GM23338 (cell line): ENCODE results near the gene CLEC2D. TPM values are rescaled to one million over a fixed set of nuclear protein-coding genes. Genes with fewer than 3 reads are reported as not detected.

Source experiments
- ATAC-seq: fragments of 200-7000 bp; cut with Tn5 transposase; 3 replicates; pipeline ENCODE4 v1.9.1; 2020
- DNase-seq: peaks from one replicate; pipeline ENCODE4 v3.0.0-alpha.2; 2015; ENCODE audit warnings: low spot score
- H2AFZ ChIP-seq: fragments of 200-600 bp; sonication (generic); 2 replicates; pipeline ENCODE4 v1.8.0; 2016; ENCODE audit warnings: antibody characterized with exemption, mild to moderate bottlenecking, moderate library complexity
- H3F3A ChIP-seq: fragments of 200-600 bp; sonication (generic); replicated peaks from 2 replicates; pipeline ENCODE4 v1.8.0; 2017; ENCODE audit warnings: antibody characterized with exemption, mixed run types, low read depth
- H3K27ac ChIP-seq: fragments of 200-600 bp; sonication (generic); 2 replicates; pipeline ENCODE4 v1.6.1; 2016; ENCODE audit warnings: low read depth
- H3K27me3 ChIP-seq: fragments of 200-600 bp; sonication (generic); 2 replicates; pipeline ENCODE4 v1.8.0; 2016; ENCODE audit warnings: mild to moderate bottlenecking, mixed run types, moderate library complexity; ENCODE audit not compliant: insufficient read depth
- H3K36me3 ChIP-seq: fragments of 200-600 bp; sonication (generic); 2 replicates; pipeline ENCODE4 v1.8.0; 2016; ENCODE audit warnings: mild to moderate bottlenecking; ENCODE audit not compliant: insufficient read depth
- H3K4me1 ChIP-seq: fragments of 200-600 bp; sonication (generic); 2 replicates; pipeline ENCODE4 v1.8.0; 2016; ENCODE audit warnings: mild to moderate bottlenecking, moderate library complexity; ENCODE audit not compliant: insufficient read depth
- H3K4me2 ChIP-seq: fragments of 200-600 bp; sonication (generic); 2 replicates; pipeline ENCODE4 v1.7.1; 2017; ENCODE audit warnings: mixed run types
- H3K4me3 ChIP-seq: fragments of 200-600 bp; sonication (generic); 2 replicates; pipeline ENCODE4 v1.6.1; 2016; ENCODE audit warnings: mixed run types
- H3K79me2 ChIP-seq: fragments of 200-600 bp; sonication (generic); replicated peaks from 2 replicates; pipeline ENCODE4 v1.8.0; 2017; ENCODE audit warnings: mild to moderate bottlenecking; ENCODE audit not compliant: insufficient read depth
- H3K9me2 ChIP-seq: fragments of 200-600 bp; sonication (generic); 2 replicates; pipeline ENCODE4 v1.8.0; 2017; ENCODE audit not compliant: insufficient read depth
- H4K20me1 ChIP-seq: fragments of 200-600 bp; sonication (generic); replicated peaks from 2 replicates; pipeline ENCODE4 v1.8.0; 2017; ENCODE audit warnings: mild to moderate bottlenecking; ENCODE audit not compliant: insufficient read depth
- H3K27ac Mint-ChIP-seq: 2 replicates; pipeline ENCODE4 v1.8.0; 2020; ENCODE audit warnings: inconsistent platforms, mild to moderate bottlenecking, moderate library complexity, mixed read lengths
- H3K27me3 Mint-ChIP-seq: 3 replicates; pipeline ENCODE4 v1.8.0; 2022; ENCODE audit warnings: low read depth, mild to moderate bottlenecking, moderate library complexity, mixed read lengths, inconsistent platforms; ENCODE audit not compliant: insufficient read depth, poor library complexity
- H3K36me3 Mint-ChIP-seq: 3 replicates; pipeline ENCODE4 v1.8.0; 2021; ENCODE audit warnings: low read depth, mild to moderate bottlenecking, inconsistent platforms, moderate library complexity, mixed read lengths
- H3K4me1 Mint-ChIP-seq: 3 replicates; pipeline ENCODE4 v1.8.0; 2020; ENCODE audit warnings: mild to moderate bottlenecking, inconsistent platforms, mixed read lengths
- H3K4me3 Mint-ChIP-seq: 3 replicates; pipeline ENCODE4 v1.8.0; 2021; ENCODE audit warnings: moderate library complexity, mild to moderate bottlenecking, inconsistent platforms, mixed read lengths
- H3K9me3 Mint-ChIP-seq: 3 replicates; pipeline ENCODE4 v1.8.0; 2020; ENCODE audit warnings: moderate library complexity, mild to moderate bottlenecking, inconsistent platforms, mixed read lengths
- CREB1 ChIP-seq: fragments of 250-450 bp; sonication (Bioruptor Pico); IDR thresholded peaks from 2 replicates; pipeline ENCODE4 v1.5.0; 2020; ENCODE audit warnings: low read depth, mild to moderate bottlenecking, moderate library complexity
- CTCF ChIP-seq, 2 experiments: fragments of 200-600 bp in 1 of 2; sonication (generic) in 1 of 2; conservative IDR thresholded peaks; 2 replicates each; pipeline versions ENCODE4 v1.5.1 to v1.6.1; 2016 to 2017; ENCODE audit warnings: antibody characterized with exemption in 2 of 2, low read depth in 2 of 2, mild to moderate bottlenecking in 2 of 2, moderate library complexity in 1 of 2
- ETS1 ChIP-seq: IDR thresholded peaks from 2 replicates; pipeline ENCODE4 v1.6.1; 2016; ENCODE audit warnings: antibody characterized with exemption
- EZH2 ChIP-seq: fragments of 200-600 bp; sonication (generic); IDR thresholded peaks from one replicate; pipeline ENCODE4 v1.8.0; 2017; ENCODE audit warnings: antibody characterized with exemption, mild to moderate bottlenecking, low read depth; ENCODE audit not compliant: unreplicated experiment
- EZH2phosphoT487 ChIP-seq: fragments of 200-600 bp; sonication (generic); IDR thresholded peaks from one replicate; pipeline ENCODE4 v1.8.1; 2018; ENCODE audit warnings: antibody characterized with exemption; ENCODE audit not compliant: unreplicated experiment
- JUNB ChIP-seq: IDR thresholded peaks from one replicate; pipeline ENCODE4 v1.6.1; 2016; ENCODE audit warnings: antibody characterized with exemption; ENCODE audit not compliant: unreplicated experiment
- NANOG ChIP-seq: IDR thresholded peaks from 2 replicates; pipeline ENCODE4 v1.6.1; 2016; ENCODE audit warnings: antibody characterized with exemption, borderline replicate concordance
- POLR2AphosphoS5 ChIP-seq: IDR thresholded peaks from 2 replicates; pipeline ENCODE4 v1.6.1; 2016; ENCODE audit warnings: antibody characterized with exemption, low read depth
- REST ChIP-seq: IDR thresholded peaks from one replicate; pipeline ENCODE4 v1.6.1; 2018; ENCODE audit warnings: antibody characterized with exemption; ENCODE audit not compliant: unreplicated experiment
- STAT1 ChIP-seq: IDR thresholded peaks from one replicate; pipeline ENCODE4 v1.6.1; 2016; ENCODE audit warnings: antibody characterized with exemption; ENCODE audit not compliant: unreplicated experiment
- ZNF114 ChIP-seq: fragments of 250-450 bp; sonication (Bioruptor Pico); IDR thresholded peaks from 2 replicates; pipeline ENCODE4 v1.5.0; 2020; ENCODE audit warnings: mild to moderate bottlenecking, moderate library complexity
- ZNF331 ChIP-seq: fragments of 250-450 bp; sonication (Bioruptor Pico); IDR thresholded peaks from 2 replicates; pipeline ENCODE4 v1.5.0; 2020; ENCODE audit warnings: low read depth, mild to moderate bottlenecking, moderate library complexity
- ZNF462 ChIP-seq: fragments of 250-450 bp; sonication (Bioruptor Pico); IDR thresholded peaks from 2 replicates; pipeline ENCODE4 v1.5.0; 2020; ENCODE audit warnings: mild to moderate bottlenecking, moderate library complexity
- polyA plus RNA-seq: library from polyadenylated mRNA; unstranded; fragments of >200 nt; fragmentation: Nextera tagmentation; extraction: Ambion mirVana; gene quantifications from 2 replicates; pipeline ENCODE4 v1.2.1, GENCODE V29; 2016
- total RNA-seq: library from RNA; depleted of rRNA; stranded (reverse); fragments of >200 nt; shearing (Covaris generic); gene quantifications from 2 replicates; pipeline ENCODE4 v1.2.3, GENCODE V29; 2014

CLEC2D gene
- total and polyA plus RNA-seq, 2 experiments from 2014 or later: 6.9 to 7.1 TPM

GRCh38 chr12:9699898-9700605, 30.5 kb downstream of the CLEC2D start:
- Histone ChIP-seq H3K79me2 (no peaks in the 10 kb centered on the region), H4K20me1 (no peaks in the 10 kb centered on the region), H3K4me1 (no peaks in the 10 kb centered on the region), H3K4me2 (no peak overlapping the region), H3K27ac (no peak overlapping the region), H3F3A (no peaks in the 10 kb centered on the region), H2AFZ (no peak overlapping the region), H3K36me3 (peaks cover 12% of the 10 kb centered on the region), H3K4me3 (no peak overlapping the region), H3K9me2 (0 out of 2 replicates have a peak, but pooled peaks cover 8% of the 10 kb centered on the region), H3K27me3 (no peaks in the 10 kb centered on the region)
- no peaks in the 10 kb centered on the region for H3K4me1 Mint-ChIP-seq
- TF ChIP-seq REST (no peak), ETS1 (no peak), ZNF462 (CRISPR knock-in tag) (no peak), POLR2AphosphoS5 (no peak), ZNF114 (no peak), EZH2phosphoT487 (no peak), EZH2 (no peak), NANOG (no peak), ZNF331 (CRISPR knock-in tag) (no peak), JUNB (no peak), CTCF (conservative IDR thresholded peaks at IDR 0.05; ENCODE audit: low read depth in 2 of 2) (no peak), CREB1 (CRISPR knock-in tag) (no peak), STAT1 (no peak)
- H3K27ac Mint-ChIP-seq: no peak overlapping the region
- no peak overlapping the region for H3K4me3 Mint-ChIP-seq
- H3K27me3 Mint-ChIP-seq: no peaks in the 10 kb centered on the region
- H3K36me3 Mint-ChIP-seq: peaks cover 40% of the 10 kb centered on the region
- no peak for ATAC-seq
- peaks cover 65% of the 10 kb centered on the region for H3K9me3 Mint-ChIP-seq
- DNase-seq: no peak
